DMS 273 (cell line): ENCODE measurements around the gene GRIN1.
"Not testable (repeated sequence)": the region's sequence is repeated elsewhere in the genome, so short reads cannot be mapped to it uniquely, and the experiment has no call there.

ENCODE experiments used
- DNase-seq: peaks from one replicate; lab custom pipeline; 2025; ENCODE audit not compliant: unreplicated experiment; lab: John Stamatoyannopoulos, UW

The GRIN1 gene

DNA sequence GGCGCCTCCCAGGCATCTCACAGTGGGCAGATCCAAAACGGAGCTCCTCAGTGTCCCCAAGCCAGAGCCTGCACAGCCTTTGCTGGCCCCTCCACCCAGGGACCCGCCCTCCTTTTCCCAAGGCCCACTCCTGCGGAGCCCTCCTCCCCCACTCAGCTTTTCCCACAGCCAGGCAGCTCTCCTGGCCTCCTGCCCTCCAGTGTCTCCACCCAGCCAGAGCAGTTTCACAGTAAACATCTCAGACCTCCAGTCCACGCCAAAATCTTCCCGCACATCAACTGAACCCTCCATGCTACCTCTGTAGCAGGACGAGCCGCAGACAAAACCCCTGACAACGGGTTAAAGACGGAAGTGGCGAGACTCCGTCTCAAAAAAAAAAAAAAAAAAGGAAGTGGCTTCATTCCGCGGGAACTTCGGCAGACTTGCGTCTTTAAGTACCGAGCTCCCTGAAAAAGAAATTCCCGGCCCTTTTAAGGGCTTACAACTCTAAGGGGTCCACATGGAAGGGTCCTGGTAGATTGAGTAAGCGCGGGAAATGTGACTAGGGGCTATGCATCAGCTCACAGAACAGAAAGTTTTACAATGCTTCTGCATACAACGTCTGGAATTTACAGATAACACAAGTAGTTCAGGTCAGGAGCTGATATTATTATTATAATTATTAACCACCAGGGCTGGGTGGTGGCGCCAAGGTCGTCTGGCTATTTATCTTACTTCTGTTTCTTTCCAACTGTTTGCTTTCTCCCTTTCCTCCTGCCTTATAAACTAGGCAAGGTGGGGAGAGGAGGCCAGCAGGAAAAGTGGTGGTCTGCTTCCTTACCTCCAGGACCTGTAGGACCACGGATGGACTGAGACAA lies 11.4 kb upstream of the GRIN1 start:
- no peak for DNase-seq

DNA sequence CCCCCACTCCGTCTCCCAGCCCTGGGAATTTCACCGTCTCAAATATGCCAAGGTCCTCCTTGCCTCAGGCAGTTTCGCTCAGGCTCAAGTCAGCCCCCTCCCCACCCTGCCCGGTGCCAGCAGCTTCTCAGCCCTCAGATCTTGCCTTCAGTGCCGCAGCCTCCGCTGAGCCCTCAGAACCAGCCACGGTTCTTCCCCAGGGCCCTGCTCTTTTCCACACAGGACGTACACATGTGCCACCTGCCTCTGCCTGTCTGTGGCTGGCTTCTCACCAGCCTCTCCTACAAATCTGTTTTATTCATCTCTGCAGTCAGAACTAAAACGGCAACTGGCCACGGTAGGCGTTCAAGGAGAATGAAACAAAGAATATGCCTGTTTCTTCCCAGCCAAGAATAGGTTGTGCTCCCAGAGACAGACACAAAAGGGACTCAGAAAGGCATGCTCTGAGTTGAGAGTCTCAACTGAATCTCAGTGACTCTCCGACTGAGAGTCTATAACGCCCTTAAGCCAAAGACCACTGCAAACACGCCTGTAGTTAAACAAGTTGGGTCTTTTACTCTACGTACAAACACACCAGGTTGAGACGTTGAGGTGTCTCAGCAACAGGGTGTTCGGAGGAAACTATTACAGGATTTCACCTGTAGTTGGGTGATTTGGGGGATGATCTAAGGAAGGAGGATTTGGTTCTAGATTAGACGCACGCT lies 10.6 kb upstream of the GRIN1 start:
- DNase-seq = no peak

DNA sequence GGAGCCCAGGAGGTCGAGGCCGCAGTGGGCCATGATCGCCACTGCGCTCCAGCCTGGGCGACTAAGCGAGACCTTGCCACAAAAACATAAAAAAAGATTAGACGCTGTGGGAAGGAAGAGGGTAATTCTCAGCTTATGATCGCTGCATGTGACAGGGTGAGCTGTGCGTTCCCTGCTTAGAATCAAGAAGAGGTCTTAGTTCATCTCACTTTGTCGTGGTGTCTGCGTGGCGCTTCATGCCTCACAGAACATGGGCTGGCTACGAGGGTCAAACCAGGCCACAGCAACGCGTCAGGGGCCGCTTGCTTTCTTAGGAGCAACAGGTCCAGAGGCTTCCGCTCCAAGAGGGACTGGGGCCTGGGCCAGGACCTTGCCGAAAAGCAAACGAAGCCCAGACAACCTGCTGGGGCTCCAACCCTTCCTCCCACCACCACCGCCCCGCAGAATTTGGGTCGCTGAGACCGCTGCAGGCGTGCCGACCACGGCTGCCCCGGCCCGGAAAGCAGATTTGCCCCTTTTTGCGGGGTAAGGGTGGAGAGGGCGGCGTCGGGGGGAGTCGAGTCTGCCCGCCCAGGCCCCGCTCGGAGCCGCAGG lies 10.0 kb upstream of the GRIN1 start:
- peak; percentile 50 for DNase-seq

DNA sequence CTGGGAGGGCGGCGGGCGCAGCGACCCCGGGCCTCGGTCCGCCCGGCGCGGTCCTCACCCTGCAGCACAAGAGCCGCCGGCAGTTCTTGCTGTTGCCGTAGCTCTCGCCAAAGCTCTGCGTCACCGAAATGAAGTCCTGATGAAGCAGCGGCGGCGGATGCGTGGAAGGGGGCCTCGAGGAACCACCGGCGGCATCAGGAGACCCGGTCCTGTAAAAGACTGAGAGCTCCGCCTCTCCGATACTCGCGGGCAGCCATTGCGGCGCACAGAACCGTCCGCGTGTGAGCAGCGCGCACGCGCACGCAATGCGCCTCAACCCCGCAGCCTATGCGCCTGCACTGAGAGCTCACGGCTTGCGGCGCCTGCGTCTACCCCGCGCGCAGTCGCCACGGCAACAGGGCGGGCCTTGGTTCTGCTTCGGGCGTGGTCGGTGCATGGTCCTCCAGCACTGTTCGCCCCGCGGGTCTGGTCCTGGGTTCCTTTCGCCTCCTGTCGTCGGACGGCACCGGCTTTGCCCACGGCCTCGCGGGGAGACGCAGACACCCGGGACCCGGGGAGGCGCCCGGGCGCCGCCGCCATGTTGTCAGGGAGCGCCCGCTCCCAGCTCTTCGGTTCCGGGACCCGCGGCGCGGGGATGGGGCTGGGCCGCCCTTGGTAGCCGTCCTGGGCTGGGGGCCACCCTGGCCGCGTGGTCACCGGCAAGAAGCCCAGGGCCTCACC lies 9.3 kb upstream of the GRIN1 start:
- peak; percentile 96 for DNase-seq

DNA sequence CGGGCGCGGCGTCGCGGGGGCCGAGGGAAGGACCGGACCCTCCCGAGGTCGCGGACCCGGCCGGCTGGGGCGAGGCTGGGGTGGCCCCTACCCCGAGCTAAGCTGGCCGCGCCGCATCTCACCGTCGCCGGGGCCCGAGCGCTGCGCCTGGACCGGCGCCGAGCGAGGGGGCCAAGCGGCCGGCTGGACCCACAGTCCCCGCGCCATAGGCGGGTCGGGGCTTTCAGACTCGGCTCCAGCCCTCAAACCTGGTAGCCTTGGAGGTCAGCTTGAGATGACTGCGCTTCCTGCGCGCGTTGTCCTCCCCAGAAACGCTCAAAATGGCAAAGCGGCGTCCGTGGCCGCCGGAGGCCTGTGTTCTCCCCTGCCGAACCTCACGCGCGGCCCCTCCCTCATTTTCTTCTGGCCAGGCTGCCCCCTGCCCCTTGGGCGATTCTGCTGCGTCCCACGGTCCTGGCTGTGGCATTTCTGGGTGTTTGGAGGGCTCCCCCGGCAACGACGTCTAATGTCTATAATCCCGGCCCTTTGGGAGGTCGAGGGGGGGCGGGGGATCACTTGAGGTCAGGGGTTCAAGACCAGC lies 8.7 kb upstream of the GRIN1 start:
- DNase-seq = no peak

DNA sequence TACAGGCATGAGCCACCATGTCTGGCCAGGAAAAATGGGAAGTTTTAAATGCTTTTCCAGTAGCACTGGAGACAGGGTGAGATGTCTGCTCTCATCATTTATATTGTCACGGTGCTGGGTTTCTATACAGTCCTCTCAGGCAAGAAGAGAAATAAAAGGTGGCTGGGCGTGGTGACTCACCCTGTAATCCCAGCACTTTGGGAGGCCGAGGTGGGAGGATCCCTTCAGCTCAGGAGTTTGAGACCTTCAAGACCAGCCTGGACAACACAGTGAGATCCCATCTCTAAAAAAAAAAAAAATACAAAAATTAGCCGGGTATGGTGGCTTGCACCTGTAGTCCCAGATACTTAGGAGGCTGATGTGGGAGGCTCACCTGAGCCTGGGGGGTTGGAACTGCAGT lies 4.8 kb upstream of the GRIN1 start:
- no peak for DNase-seq

DNA sequence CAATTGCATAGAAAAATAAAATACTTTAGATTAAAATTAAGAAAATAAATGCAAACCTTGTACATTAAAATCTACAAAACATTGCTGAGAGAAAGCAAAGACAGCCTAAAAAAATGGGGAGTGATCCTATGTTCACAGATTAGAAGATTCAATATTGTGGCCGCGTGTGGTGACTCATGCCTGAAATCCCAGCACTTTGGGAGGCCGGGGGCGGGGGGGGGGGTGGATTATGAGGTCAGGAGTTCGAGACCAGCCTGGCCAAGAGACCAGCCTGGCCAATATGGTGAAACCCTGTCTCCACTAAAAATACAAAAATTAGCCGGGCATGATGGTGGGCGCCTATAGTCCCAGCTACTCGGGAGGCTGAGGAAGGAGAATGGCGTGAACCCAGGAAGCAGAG lies 3.8 kb upstream of the GRIN1 start:
- DNase-seq = not testable (repeated sequence)

DNA sequence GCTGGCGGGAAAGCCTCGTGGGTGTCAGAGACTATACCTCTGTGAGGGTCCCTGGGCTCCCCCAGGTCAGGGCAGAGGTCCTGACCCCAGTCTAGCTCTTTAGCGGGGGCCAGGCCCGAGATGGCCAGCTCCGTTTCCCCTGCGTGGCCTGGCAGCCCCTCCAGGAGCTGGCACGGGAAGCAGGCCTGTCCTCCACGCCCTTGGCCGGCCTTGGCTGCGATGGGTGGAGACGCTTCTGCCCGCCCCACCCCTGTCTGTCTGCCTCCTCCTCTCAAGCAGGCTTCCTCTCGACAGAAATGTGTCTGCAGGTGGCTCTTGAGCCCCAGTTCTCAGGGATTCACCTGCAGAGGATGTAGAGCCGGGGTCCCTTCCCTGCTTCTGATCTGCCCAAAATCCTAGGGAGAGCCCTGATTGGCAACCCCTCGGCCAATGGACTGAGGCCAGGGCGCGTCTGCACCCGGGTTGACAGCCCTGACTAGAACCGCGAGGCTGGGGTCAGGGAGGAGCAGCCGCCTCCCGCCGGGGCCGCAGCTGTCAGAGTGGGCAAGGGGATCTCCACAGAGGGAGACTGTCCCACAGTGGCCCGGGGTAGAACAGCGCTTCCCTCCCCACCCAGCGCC lies 2.6 kb upstream of the GRIN1 start:
- no peak for DNase-seq

DNA sequence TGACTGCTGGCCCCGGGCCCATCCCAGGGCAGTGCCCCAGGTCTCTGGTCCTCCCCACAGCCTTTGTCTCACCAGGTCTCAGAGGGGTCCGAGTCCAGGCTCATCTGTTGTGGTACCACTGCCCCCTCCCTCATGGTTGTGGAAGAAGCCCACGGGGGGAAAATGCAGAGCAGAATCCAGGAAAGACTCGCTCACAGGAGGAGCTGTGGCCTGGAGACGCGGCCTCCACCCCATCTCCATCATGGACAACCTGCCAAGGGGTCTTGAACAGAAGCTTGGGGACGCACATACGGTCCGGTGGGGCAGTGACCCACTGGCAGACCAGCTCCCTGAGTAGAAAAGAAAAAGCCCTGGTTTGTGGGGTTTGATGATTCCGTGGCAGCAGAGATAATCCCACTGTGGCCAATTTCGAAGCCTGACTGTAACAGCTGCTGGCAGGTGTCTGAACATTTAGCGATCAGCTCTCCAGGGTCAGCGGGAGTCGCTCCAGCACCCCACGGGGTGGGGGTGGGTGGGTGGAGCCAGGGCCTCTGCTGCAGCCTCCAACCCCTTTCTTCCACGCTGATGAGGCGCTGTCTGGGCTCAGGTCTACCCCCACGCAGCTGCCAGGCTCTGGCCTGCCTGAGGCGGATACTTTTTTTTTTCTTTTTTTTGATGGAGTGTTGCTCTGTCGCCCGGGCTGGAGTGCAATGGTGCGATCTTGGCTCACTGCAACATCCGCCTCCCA lies 1.9 kb upstream of the GRIN1 start:
- DNase-seq = no peak

DNA sequence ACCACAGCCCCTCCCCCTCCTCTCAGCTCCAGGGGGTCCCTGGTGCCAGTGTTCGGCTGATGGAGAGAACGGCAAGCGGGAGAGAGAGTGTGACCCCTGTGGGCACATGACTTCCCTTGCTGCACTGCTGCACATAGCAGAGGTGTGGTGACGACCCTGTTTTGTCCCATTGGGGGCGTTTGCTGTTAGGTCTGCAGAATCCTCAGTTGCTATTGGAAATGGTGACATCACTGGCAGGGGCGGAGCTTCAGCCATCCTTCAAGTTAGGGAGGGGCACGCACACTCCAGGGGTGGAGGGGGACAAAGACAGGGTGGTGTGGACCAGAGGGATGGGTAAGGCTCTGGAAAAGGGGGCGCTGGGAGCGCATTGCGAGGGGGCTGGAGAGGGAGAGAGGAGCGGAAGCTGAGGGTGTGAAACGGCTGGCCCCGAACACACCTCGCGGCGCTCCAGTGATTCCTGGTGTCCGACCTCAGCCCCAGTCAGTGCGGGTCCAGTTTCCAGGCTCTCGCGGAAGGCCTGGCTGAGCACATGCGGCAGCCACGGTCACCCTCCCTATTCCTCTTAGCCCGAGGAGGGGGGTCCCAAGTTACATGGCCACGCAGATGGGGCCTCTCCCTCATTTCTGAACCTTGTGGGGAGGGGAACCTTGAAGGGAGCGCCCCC lies 764 bp upstream of the GRIN1 start:
- peak; percentile 76 for DNase-seq

DNA sequence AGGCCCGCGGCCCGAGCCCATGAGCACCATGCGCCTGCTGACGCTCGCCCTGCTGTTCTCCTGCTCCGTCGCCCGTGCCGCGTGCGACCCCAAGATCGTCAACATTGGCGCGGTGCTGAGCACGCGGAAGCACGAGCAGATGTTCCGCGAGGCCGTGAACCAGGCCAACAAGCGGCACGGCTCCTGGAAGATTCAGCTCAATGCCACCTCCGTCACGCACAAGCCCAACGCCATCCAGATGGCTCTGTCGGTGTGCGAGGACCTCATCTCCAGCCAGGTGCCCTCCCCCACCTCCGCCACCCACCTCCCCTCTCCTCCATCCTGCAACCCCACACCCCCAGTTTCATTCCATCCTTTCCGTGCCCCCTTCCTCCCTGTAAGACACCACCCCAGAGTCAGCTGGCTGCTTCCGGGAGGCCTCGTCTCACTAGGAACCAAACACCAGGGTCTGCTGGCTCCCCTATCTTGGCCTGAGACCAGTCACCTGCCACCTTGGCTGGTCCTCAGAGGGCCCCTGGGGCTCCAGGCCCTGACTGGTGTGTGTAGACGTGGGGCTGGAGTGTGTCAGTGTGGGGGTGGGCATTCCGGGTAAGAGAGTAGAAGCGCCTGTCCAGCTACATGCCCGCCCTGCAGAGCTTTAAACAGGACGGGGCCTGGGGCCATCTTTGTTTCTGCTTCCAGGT lies 655 bp downstream of the GRIN1 start:
- DNase-seq = peak; percentile 67

DNA sequence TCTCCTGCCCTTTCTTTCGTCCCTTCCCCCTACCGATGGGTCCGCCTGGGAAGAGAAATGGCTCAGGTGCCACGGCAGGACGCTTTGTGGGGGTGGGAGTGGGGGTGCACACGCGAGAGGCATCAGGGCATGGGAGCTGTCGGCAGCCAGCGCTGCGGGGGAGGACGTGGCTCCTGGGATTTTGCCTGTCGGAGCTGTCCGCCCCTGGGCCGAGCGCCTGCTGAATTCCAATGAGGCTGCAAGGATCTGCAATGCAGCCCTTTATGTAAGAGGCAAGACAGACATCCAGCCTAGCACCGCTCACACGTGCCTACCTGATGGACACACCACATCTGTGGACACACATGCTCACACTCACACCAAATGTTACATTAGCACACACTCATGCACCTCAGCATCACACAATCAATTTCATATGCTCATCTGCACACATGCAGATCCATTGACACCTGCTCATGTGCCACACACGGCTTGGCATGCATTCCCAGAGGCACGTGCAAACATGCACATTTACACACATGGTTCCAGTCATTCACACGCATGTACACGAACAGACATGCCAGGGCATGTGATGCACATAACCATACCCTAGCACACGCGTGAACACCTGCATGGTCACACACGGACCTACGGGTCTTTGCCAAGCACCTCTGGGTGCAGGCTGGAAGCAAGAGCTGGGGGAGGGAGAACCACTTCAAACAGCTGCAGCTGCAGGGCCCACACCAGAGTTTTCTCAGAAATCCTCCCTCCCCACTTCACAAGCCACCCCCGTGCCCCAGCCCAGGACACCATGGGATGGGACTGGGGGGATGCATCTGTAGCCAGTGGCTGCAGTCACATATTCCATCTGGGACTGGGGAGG lies 1.4 kb downstream of the GRIN1 start:
- no peak for DNase-seq

DNA sequence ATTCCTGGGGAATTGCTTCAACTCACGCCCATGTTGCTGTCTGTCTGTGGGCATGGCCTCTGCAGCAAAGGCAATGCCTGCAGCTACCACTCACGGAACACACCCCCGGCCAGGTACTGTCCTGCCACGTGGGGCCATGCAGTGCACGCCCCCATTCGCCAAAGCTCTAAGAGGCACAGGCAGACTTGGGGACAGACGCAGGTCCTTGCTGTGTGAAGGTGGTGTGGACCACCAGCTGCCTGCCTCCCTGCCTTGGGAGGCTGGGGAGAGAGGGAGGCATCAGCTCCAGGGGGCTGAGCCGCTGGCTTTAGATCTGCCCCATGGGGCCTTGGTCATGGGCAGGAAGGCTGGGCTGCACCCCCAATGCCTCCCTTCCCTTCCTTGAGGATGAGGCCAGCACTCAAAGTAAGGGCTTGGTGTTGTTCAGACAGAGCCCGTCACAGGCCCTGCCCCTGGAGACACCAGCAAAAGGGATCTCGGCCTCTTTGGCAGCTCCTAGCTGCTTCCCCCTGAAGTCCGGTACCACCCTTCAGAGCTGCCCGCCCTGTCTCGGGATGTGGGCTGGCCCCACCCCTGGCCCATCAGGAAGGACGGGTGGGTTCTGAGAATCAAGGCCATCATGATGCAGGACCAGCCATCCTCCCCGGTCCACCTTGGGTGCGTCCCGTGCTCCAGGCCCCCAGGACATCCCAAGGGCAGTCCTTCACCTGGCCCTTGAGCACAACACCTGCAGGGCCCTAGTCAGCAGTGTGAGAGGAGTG lies 2.3 kb downstream of the GRIN1 start:
- no peak for DNase-seq

DNA sequence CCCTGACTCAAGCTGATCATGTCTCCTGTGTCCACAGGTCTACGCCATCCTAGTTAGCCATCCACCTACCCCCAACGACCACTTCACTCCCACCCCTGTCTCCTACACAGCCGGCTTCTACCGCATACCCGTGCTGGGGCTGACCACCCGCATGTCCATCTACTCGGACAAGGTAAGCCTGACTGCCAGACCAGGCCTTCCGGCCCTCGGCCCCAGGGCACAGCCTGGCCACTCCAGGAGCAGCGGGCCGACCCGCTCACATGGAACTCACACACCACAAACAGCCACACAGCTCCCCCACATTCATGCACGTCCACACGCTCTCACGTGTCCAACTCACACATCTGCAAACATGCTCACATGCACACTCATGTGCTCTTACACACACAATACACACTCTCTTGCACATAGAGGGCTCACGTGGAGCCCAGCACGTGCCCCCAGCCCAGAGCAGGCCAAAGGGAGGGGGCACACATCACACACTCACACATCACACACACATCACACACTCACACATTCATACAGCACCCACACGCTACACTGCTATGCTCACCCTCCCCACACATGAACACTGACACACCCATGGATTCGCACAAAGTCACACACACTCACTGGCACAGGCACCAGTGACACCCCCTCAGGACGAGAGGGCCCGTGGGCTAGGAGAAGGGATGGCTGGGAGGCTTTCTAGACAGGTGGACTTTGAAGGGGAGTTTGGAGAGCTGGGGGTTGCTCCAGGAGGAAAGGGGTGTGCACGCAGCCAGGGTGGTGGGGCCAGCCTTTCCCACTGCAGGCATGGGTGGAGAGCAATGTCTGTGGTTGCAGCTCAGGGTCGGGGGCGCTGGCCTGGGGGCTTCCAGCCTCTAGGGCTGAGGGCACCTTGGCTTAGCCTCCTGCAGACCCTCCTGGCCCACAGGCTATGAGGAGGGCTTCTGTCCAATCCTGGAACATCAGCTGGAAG lies 3.3 kb downstream of the GRIN1 start:
- DNase-seq = no peak

DNA sequence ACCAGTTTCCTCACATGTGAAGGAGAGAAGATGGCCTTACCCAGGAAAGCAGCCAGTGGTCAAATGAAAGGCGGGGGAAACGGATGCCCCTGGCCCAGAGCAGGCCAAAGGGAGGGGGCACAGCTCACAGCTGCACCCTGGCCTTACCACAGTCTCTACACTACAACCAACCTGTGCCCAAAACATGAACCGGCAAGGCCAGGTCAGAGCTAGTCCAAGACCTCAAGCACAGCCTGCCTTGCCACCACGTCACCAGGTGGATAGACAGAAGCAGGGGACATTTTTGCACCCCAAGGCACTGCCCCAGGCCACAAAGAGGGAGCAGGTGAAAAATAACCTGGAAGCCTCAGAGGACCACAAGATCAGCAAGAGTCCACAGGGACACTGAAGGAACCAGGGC lies 4.5 kb downstream of the GRIN1 start:
- no peak for DNase-seq
